GM23338 (cell line): Measurements from ENCODE around the gene TOM1.

ENCODE experiments used
- CREB1 ChIP-seq: fragments of 250-450 bp; sonication (Bioruptor Pico); IDR thresholded peaks from 2 replicates; pipeline ENCODE4 v1.5.0; 2020; ENCODE audit warnings: low read depth, mild to moderate bottlenecking, moderate library complexity
- CTCF ChIP-seq, 2 experiments: fragments of 200-600 bp in 1 of 2; sonication (generic) in 1 of 2; conservative IDR thresholded peaks; 2 replicates each; pipeline versions ENCODE4 v1.5.1 to v1.6.1; 2016 to 2017; ENCODE audit warnings: antibody characterized with exemption in 2 of 2, low read depth in 2 of 2, mild to moderate bottlenecking in 2 of 2, moderate library complexity in 1 of 2
- EZH2 ChIP-seq: fragments of 200-600 bp; sonication (generic); IDR thresholded peaks from one replicate; pipeline ENCODE4 v1.8.0; 2017; ENCODE audit warnings: antibody characterized with exemption, mild to moderate bottlenecking, low read depth; ENCODE audit not compliant: unreplicated experiment
- NANOG ChIP-seq: IDR thresholded peaks from 2 replicates; pipeline ENCODE4 v1.6.1; 2016; ENCODE audit warnings: antibody characterized with exemption, borderline replicate concordance
- POLR2AphosphoS5 ChIP-seq: IDR thresholded peaks from 2 replicates; pipeline ENCODE4 v1.6.1; 2016; ENCODE audit warnings: antibody characterized with exemption, low read depth
- REST ChIP-seq: IDR thresholded peaks from one replicate; pipeline ENCODE4 v1.6.1; 2018; ENCODE audit warnings: antibody characterized with exemption; ENCODE audit not compliant: unreplicated experiment

DNA sequence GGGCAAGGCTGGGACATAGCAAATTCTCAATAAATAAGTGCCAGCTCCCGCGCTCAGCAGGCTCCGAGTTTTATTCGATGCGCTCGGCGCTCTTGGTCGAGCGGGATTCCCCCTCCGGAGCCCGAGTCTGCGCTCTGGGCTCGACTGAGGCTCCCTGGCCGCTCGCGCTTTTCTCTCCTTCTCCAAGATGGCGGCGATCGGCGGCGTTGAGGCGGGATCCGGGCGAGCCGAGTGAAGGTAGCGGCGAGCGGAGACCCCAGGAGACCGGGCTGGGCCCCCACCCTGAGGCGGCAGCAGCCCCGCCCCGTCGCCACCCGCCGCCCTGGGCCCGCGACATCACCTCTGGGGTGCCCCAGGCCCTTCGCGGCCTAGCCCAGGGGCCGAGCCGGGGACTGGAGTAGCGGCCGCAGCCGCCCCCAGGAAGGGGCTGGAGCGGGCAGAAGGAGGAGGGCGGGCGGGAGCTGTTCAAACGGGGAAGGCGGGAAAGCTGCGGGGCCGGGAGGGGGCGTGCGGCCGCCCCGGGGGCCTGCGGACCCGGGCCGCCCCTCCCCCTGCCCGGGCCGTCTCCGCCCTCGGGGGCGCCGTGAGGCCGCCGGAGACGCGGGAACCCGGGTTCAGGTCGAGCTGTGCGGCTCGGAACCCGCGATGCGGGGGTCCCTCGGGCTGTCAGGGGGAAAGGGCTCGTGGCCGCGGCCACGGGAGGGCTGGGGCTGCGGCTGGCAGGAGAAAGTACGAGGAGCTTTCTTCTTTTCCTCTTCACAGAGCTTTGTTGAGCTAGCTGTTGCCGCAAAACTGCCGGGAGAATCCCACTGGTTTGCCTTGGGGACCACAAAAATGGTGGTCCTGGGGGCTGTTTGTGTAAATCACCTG is 42.1 kb upstream of the TOM1 start, which contains the start of gene HMGXB4:
- no peak for TF ChIP-seq CTCF (conservative IDR thresholded peaks at IDR 0.05; ENCODE audit: low read depth in 2 of 2)
- TF ChIP-seq REST, result no peak
- TF ChIP-seq EZH2, result no peak
- TF ChIP-seq POLR2AphosphoS5, result peak; percentile 66
- TF ChIP-seq NANOG, result no peak
- peak; percentile 56; the same call in 1 of the 2 replicates for TF ChIP-seq CREB1 (CRISPR knock-in tag)
